NCI-H2196 treated with DMSO at 0.1 percent for 48 hours (cell line): Measurements from ENCODE around the gene MID1.

ENCODE experiments used
- DNase-seq: peaks from one replicate; lab custom pipeline; 2025; ENCODE audit not compliant: unreplicated experiment; lab: John Stamatoyannopoulos, UW

Gene MID1

GRCh38 chrX:10537308-10537707, 83.1 kb downstream of the MID1 start:
- DNase-seq = no peak

DNA sequence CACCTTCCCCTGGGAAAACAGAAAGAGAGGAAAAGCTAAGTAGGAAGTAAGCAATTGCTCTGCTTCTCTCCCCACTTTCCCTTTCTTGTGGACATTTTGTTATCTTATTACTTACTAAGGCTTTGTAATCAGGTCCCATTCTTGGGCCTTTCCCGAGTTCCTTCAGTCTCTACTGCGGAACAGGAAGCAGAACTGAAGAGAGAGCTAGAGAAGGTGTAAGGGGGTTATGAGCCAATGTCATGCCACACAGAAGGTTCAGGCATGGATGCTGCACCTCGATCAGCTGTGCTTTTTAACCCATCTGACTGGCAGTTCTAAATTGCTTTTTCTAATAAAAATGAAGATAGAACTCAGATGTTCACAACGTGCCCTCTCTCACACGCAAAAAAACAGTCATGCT, 83.6 kb downstream of the MID1 start:
- DNase-seq = no peak

GRCh38 chrX:10534611-10535010, 85.8 kb downstream of the MID1 start:
- DNase-seq = no peak

- no peak for DNase-seq
These were observed 86.6 kb downstream of the MID1 start for GRCh38 chrX:10533696-10534365.

DNA sequence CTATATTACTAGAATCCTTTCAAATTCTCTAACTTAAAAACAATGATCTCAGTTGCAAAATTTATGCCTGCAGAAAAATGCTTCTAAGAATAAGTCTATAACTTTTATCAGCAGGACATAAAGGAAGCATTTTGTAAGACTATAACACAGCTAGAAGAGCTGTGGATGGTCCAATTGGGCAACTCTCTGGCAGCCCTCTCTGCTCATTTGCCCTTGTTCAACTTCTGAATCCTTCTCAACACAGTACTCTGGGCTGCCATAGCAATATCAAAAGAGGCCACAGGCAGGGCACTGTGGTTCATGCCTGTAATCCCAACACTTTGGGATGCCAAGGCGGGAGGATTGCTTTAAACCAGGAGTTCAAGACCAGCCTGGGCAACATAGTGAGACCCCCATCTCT, 88.5 kb downstream of the MID1 start:
- no peak for DNase-seq

DNA sequence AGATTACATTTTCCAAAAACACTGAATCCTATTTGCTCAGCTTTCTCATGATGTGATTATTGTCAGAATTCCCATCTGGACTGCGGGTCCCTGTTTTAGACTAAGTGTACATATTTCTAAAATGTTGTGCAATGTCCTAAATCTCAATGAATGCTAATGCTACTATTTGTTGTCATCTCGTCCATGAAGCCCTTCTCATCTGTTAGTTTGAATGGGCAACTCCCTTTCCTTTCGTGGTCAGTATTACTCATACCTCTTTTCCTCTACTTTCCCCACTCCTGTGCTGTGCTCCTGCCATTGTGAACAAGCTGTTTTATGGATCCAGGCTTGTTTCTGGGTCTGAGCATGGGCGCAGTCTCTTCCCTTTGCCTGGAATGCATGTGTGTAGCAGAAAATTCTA, 91.0 kb downstream of the MID1 start:
- no peak for DNase-seq

- DNase-seq = no peak
These were observed 93.9 kb downstream of the MID1 start for GRCh38 chrX:10526451-10526850.

DNA sequence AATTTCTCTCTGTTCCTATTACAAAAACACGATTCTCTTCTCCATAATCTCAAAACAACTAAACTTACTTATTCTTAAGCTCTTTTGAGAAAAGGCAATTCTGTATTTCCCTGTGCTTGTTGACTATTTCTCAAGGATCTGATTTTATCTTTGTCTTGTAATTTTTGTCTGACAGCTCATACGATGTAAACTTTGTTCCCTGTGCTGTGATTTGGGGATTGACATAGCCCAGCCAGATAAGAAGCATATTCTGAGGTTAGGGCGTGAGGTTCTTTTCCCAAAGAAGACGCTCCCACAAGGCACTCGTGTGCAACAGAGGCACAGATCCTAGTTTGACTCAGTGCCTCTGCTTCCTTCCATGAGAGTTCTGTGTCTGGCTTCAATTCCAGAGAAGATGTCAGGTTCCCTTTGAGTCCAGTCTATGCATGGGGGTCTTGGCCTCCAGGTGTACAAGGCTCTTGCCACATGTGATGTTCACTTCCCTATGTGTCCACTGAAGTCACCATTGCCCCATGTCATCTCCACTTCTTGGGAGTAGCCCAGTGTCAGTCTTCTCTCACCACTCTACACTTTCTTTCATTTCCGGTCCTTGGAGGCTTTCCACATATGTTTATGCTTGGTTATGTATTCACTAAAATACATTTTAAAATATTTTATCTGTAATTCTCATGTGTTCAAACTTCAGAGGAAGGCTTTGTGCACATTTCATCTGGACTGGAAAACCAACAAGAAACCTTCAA, 94.8 kb downstream of the MID1 start:
- DNase-seq = no peak

GRCh38 chrX:10524578-10524977, 95.8 kb downstream of the MID1 start:
- DNase-seq = no peak

DNA sequence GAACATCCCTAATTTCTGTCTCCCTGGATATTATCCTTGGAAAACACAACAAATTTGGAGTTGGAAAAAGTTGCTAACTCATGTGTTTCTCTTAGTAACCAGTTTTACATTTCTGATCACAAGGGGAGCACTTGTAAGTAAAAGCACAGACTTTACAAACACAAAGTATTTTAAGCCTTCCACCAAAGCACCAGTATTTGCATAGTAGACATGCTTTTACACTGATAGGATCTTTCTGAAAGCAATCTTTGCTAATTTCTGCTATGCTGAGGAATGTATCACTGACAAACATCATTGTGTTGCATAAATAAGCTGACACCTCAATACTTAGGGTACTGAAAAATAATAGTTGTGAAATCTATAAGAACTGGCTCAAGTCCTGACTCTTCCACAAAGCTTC, 100.6 kb downstream of the MID1 start:
- no peak for DNase-seq

DNA sequence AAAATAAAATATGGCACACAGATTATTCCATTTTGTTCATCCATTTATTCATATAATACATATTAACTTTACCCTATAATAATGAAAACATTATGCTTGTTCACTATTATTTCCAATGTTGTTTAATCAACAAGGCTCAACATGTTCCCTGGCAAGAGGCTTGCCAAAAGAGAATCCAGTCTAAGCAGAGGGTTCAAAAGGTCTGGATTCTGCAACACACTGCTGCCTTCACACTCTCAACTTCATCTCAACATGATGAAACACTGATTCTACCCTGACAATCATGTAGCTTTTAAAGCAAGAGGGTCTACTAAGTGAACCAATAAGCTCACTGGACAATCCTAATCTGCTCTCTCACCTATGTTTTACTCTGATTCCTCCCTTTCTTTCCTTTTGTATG, 101.1 kb downstream of the MID1 start:
- no peak for DNase-seq

GRCh38 chrX:10518073-10518472, 102.3 kb downstream of the MID1 start:
- no peak for DNase-seq

- no peak for DNase-seq
These were observed 103.5 kb downstream of the MID1 start for GRCh38 chrX:10516781-10517322.

DNA sequence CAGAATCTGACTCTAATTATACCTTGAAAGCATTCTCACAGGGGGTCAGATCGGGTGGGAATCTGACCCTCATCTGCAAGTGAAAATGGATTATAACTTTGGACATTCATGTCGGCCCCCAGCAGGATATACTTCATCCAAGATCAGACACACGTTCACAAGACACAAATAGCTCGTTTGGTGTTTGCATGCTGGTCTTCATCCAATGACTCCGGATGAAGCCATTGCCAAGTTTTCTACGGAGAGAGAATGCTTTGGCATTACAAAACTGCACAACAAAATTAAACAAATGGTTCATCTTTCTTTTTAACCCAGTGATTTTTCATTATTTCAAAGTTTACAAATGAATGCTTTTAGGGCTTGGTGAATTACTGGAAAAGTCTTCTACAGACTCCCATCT, 105.5 kb downstream of the MID1 start:
- DNase-seq = no peak

GRCh38 chrX:10513974-10514373, 106.4 kb downstream of the MID1 start:
- DNase-seq = no peak

DNA sequence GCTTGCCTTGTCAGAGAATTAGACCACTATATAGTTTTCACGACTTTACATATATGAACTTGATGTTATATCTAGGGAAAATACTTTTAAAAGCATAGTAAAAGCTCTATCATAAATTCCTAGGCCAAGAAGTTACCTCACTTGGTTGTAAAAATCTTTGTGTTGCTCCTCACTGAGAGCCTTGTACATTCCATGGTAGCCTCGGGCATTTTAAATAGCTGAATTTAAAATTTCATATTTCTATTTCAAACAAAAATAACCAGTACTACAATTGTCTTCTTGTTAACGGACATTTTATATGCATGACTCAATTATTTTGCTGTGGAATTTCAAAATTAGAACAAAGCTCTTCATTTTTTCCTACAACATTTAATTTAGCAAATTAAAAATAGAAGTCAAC, 107.6 kb downstream of the MID1 start:
- no peak for DNase-seq

DNA sequence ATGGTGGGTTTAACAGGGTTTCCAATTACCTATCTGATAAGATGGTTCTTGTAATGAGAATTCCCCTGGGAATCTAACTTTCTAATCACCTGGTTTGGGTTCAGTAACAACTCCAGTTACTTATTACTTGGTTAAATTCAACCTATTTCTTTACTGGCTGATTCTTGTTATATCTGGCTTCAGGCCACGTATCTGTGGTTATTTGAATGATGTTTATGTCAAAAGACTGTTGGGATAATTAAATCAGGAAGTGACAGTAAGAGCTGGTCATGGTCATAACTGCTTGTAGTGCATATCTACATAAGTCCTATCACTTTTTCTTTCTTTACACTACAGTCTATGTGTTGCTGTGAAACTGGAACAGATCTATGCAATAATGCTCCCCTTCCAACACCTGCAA, 108.1 kb downstream of the MID1 start:
- DNase-seq = no peak

DNA sequence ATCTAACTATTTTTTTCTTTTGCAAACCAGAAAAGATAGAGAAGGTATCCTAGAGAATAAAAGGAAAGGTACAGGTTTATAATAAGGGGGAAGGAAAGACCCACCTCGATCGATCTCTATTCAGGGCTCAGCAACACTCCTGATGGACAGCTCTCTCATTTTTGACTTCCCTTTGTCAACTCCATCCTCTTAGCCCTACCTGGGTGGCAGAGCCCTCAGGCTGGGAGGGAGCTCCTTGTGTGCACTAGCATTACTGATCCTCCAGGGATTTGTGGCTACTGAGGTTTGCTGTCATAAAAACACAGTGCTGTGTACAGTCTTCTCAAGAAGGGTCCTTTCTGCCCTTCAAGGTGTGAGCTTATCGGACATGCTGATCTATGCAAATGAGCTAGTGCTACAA, 111.0 kb downstream of the MID1 start:
- DNase-seq = no peak

GRCh38 chrX:10508891-10509290, 111.5 kb downstream of the MID1 start:
- DNase-seq = no peak

DNA sequence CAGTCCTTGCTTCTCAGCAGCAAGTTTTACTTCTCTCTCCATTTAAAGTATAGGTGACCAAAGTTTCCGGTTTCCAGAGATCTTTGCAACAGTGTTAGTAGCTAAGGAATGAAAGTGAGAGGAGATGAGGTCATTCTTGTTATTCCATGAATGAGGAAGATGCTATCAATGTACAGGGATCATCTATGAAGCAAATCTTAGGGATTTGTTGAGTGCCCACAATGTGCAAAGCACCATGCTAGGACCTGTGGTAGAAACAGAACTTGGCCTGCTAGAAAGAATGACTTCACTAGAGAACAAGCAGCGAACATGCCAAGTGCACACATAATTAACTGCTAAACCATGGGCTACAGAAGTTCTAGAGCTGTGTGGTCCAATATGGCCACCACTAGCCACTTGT, 112.5 kb downstream of the MID1 start:
- no peak for DNase-seq

DNA sequence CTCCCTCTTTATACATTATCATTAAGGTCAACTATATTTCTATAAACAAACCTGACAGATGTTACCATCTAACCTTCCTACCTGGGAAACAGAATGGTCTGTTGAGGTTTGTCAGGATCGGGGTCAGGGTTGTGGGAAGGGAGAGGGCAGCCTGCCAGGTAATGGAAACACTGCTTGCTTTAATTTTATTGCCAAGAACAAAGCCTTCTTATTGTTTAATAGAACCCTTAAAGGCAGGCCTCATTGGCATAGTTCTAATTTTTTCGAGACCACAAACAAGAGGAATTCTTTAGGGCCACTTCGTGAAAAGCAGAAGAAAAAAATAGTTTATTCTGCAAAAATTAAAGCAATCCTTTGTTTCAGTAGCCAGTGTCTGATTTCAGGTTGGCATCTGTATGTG, 113.2 kb downstream of the MID1 start:
- no peak for DNase-seq

- no peak for DNase-seq
These were observed 113.6 kb downstream of the MID1 start for GRCh38 chrX:10506781-10507180.

DNA sequence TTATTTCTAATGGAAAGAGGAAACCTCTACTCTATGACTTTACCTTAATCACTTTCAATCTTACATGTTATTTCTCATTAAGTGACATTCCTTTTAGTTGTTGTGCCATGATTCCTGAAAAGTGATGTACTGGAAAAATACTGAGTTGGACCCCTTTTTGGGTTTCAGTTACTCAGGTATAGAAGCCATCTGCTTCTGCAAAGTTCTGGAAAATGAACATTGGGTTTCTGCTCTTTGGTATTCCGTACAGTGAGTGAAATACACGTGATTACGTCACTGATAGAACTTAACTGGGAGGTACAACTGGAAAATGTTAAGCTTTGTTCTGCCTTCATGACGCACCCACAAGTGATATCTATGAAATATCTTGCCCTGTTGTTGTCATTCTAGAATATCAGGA, 114.7 kb downstream of the MID1 start:
- DNase-seq = no peak
